ENCODE results near the gene ZCCHC3. TPM values are rescaled to one million over a fixed set of nuclear protein-coding genes. Genes with fewer than 3 reads are reported as not detected.

Gene ZCCHC3
- total and polyA plus RNA-seq, 2 experiments from 2014 or later = 26.5 to 66.3 TPM

- peak overlapping the region; percentile 97 for H3K4me2 ChIP-seq
- no peak overlapping the region for H3K27ac Mint-ChIP-seq
- no peaks in the 10 kb centered on the region for H3K27me3 ChIP-seq (ENCODE audit: insufficient read depth)
- H4K20me1 ChIP-seq (replicated peaks; ENCODE audit: insufficient read depth) = no peaks in the 10 kb centered on the region
- ATAC-seq (no peak), DNase-seq (ENCODE audit: low spot score) (no peak)
- no peak overlapping the region for H3K27ac ChIP-seq (ENCODE audit: low read depth)
- peaks cover 13% of the 10 kb centered on the region for H3K27me3 Mint-ChIP-seq (ENCODE audit: insufficient read depth, low read depth, poor library complexity)
- no peak overlapping the region for H2AFZ ChIP-seq
- H3K9me3 Mint-ChIP-seq = no peaks in the 10 kb centered on the region; the same call in 2 of the 3 replicates
- H3K4me3 Mint-ChIP-seq = peak overlapping the region; percentile 88; the same call in 2 of the 3 replicates
- no peaks in the 10 kb centered on the region for H3K36me3 ChIP-seq (ENCODE audit: insufficient read depth)
- H3K4me3 ChIP-seq = peak overlapping the region; percentile 94
- TF ChIP-seq, protein P1, sequence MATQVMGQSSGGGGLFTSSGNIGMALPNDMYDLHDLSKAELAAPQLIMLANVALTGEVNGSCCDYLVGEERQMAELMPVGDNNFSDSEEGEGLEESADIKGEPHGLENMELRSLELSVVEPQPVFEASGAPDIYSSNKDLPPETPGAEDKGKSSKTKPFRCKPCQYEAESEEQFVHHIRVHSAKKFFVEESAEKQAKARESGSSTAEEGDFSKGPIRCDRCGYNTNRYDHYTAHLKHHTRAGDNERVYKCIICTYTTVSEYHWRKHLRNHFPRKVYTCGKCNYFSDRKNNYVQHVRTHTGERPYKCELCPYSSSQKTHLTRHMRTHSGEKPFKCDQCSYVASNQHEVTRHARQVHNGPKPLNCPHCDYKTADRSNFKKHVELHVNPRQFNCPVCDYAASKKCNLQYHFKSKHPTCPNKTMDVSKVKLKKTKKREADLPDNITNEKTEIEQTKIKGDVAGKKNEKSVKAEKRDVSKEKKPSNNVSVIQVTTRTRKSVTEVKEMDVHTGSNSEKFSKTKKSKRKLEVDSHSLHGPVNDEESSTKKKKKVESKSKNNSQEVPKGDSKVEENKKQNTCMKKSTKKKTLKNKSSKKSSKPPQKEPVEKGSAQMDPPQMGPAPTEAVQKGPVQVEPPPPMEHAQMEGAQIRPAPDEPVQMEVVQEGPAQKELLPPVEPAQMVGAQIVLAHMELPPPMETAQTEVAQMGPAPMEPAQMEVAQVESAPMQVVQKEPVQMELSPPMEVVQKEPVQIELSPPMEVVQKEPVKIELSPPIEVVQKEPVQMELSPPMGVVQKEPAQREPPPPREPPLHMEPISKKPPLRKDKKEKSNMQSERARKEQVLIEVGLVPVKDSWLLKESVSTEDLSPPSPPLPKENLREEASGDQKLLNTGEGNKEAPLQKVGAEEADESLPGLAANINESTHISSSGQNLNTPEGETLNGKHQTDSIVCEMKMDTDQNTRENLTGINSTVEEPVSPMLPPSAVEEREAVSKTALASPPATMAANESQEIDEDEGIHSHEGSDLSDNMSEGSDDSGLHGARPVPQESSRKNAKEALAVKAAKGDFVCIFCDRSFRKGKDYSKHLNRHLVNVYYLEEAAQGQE (IDR thresholded peaks at IDR 0.05; ENCODE audit: unreplicated experiment) = no peak
- TF ChIP-seq STAT1 (IDR thresholded peaks at IDR 0.05; ENCODE audit: unreplicated experiment) (no peak), EZH2phosphoT487 (IDR thresholded peaks at IDR 0.05; ENCODE audit: unreplicated experiment) (no peak), NANOG (IDR thresholded peaks at IDR 0.05; ENCODE audit: borderline replicate concordance) (no peak), ZNF331 (CRISPR knock-in tag; IDR thresholded peaks at IDR 0.05; ENCODE audit: low read depth) (no peak)
- H3K36me3 Mint-ChIP-seq (ENCODE audit: low read depth) = peaks cover 2% of the 10 kb centered on the region; the same call in 1 of the 3 replicates
- H3K4me1 Mint-ChIP-seq = peaks cover 16% of the 10 kb centered on the region
- peaks cover 15% of the 10 kb centered on the region for H3K4me1 ChIP-seq (ENCODE audit: insufficient read depth)
- H3K79me2 ChIP-seq (replicated peaks; ENCODE audit: insufficient read depth) = no peaks in the 10 kb centered on the region
- no peaks in the 10 kb centered on the region for H3K9me2 ChIP-seq (ENCODE audit: insufficient read depth)
- peaks cover 13% of the 10 kb centered on the region; the same call in 1 of the 2 replicates for H3F3A ChIP-seq (replicated peaks; ENCODE audit: low read depth)
These were observed 51.8 kb downstream of the ZCCHC3 start for GRCh38 chr20:348972-349841.

Other genes starting within 250 kb of the ZCCHC3 start
- not detected in 2 replicates for gene DEFB125, start 209.9 kb upstream of the ZCCHC3 start, total RNA-seq (2014; rRNA removed; shearing (Covaris generic))
- gene DEFB125, start 209.9 kb upstream of the ZCCHC3 start, polyA plus RNA-seq (2016; fragmentation: Nextera tagmentation; extraction: Ambion mirVana) = not detected in 2 replicates
- gene DEFB126, start 155.0 kb upstream of the ZCCHC3 start, total RNA-seq (2014; rRNA removed; shearing (Covaris generic)) = not detected in 2 replicates
- gene DEFB126, start 155.0 kb upstream of the ZCCHC3 start, polyA plus RNA-seq (2016; fragmentation: Nextera tagmentation; extraction: Ambion mirVana) = not detected in 2 replicates
- gene DEFB127, start 140.1 kb upstream of the ZCCHC3 start, total RNA-seq (2014; rRNA removed; shearing (Covaris generic)) = not detected in 2 replicates
- not detected in 2 replicates for gene DEFB127, start 140.1 kb upstream of the ZCCHC3 start, polyA plus RNA-seq (2016; fragmentation: Nextera tagmentation; extraction: Ambion mirVana)
- gene DEFB128, start 107.9 kb upstream of the ZCCHC3 start, total RNA-seq (2014; rRNA removed; shearing (Covaris generic)) = not detected in 2 replicates
- gene DEFB128, start 107.9 kb upstream of the ZCCHC3 start, polyA plus RNA-seq (2016; fragmentation: Nextera tagmentation; extraction: Ambion mirVana) = not detected in 2 replicates
- gene DEFB129, start 70.3 kb upstream of the ZCCHC3 start, total RNA-seq (2014; rRNA removed; shearing (Covaris generic)) = not detected in 2 replicates
- gene DEFB129, start 70.3 kb upstream of the ZCCHC3 start, polyA plus RNA-seq (2016; fragmentation: Nextera tagmentation; extraction: Ambion mirVana) = not detected in 2 replicates
- gene DEFB132, start 39.8 kb upstream of the ZCCHC3 start, total RNA-seq (2014; rRNA removed; shearing (Covaris generic)) = not detected in 2 replicates
- not detected in 2 replicates for gene DEFB132, start 39.8 kb upstream of the ZCCHC3 start, polyA plus RNA-seq (2016; fragmentation: Nextera tagmentation; extraction: Ambion mirVana)
- gene C20orf96, start 6.8 kb upstream of the ZCCHC3 start, total RNA-seq (2014; rRNA removed; shearing (Covaris generic)) = 14.6 and 17.8 TPM in 2 replicates
- gene C20orf96, start 6.8 kb upstream of the ZCCHC3 start, polyA plus RNA-seq (2016; fragmentation: Nextera tagmentation; extraction: Ambion mirVana) = 29.0 and 36.3 TPM in 2 replicates
- gene SOX12, start 28.0 kb downstream of the ZCCHC3 start, total RNA-seq (2014; rRNA removed; shearing (Covaris generic)) = 29.0 and 32.0 TPM in 2 replicates
- gene SOX12, start 28.0 kb downstream of the ZCCHC3 start, polyA plus RNA-seq (2016; fragmentation: Nextera tagmentation; extraction: Ambion mirVana) = 14.1 and 16.1 TPM in 2 replicates
- 14.4 and 19.8 TPM in 2 replicates for gene NRSN2, start 49.5 kb downstream of the ZCCHC3 start, total RNA-seq (2014; rRNA removed; shearing (Covaris generic))
- gene NRSN2, start 49.5 kb downstream of the ZCCHC3 start, polyA plus RNA-seq (2016; fragmentation: Nextera tagmentation; extraction: Ambion mirVana) = 17.9 and 23.2 TPM in 2 replicates
- gene TRIB3, start 83.2 kb downstream of the ZCCHC3 start, total RNA-seq (2014; rRNA removed; shearing (Covaris generic)) = 13.7 and 21.0 TPM in 2 replicates
- 5.8 and 6.9 TPM in 2 replicates for gene TRIB3, start 83.2 kb downstream of the ZCCHC3 start, polyA plus RNA-seq (2016; fragmentation: Nextera tagmentation; extraction: Ambion mirVana)
- 56.8 and 65.3 TPM in 2 replicates for gene RBCK1, start 110.7 kb downstream of the ZCCHC3 start, total RNA-seq (2014; rRNA removed; shearing (Covaris generic))
- 46.5 and 52.6 TPM in 2 replicates for gene RBCK1, start 110.7 kb downstream of the ZCCHC3 start, polyA plus RNA-seq (2016; fragmentation: Nextera tagmentation; extraction: Ambion mirVana)
- gene TBC1D20, start 165.0 kb downstream of the ZCCHC3 start, total RNA-seq (2014; rRNA removed; shearing (Covaris generic)) = 15.0 and 15.2 TPM in 2 replicates
- gene TBC1D20, start 165.0 kb downstream of the ZCCHC3 start, polyA plus RNA-seq (2016; fragmentation: Nextera tagmentation; extraction: Ambion mirVana) = 4.8 and 5.0 TPM in 2 replicates
- gene CSNK2A1, start 246.2 kb downstream of the ZCCHC3 start, total RNA-seq (2014; rRNA removed; shearing (Covaris generic)) = 244 and 252 TPM in 2 replicates
- gene CSNK2A1, start 246.2 kb downstream of the ZCCHC3 start, polyA plus RNA-seq (2016; fragmentation: Nextera tagmentation; extraction: Ambion mirVana) = 73.2 and 85.1 TPM in 2 replicates

Measured in GM23338 (cell line).